ENCODE data around the gene KRTAP5-10.

DNA sequence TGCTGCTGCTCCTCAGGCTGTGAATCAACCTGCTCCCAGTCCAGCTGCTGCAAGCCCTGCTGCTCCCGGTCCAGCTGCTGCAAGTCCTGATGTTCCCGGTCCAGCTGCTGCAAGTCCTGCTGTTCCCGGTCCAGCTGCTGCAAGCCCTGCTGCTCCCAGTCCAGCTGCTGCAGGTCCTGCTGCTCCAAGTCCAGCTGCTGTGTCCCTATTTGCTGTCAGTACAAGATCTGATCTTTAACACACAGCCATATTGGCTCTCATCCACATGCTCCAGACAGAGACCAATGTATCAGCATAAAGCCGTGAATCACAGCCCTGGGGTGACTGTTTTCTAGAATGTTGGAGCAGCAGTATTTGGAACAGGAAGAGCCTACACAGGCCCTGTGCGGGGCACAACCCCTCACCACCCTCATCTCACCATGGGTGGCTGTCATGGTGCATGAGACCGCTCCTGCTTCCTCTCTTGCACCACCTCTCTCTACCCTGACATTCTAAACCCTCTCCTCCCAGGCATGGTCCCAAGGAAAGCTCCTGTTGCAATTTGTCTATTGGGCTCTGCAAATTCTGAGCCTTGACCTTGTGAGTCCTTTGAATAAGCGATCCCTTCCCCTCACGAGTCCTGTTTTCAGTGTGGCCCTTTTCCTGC, 3.5 kb downstream of the KRTAP5-10 start:
- TF ChIP-seq, protein P1, sequence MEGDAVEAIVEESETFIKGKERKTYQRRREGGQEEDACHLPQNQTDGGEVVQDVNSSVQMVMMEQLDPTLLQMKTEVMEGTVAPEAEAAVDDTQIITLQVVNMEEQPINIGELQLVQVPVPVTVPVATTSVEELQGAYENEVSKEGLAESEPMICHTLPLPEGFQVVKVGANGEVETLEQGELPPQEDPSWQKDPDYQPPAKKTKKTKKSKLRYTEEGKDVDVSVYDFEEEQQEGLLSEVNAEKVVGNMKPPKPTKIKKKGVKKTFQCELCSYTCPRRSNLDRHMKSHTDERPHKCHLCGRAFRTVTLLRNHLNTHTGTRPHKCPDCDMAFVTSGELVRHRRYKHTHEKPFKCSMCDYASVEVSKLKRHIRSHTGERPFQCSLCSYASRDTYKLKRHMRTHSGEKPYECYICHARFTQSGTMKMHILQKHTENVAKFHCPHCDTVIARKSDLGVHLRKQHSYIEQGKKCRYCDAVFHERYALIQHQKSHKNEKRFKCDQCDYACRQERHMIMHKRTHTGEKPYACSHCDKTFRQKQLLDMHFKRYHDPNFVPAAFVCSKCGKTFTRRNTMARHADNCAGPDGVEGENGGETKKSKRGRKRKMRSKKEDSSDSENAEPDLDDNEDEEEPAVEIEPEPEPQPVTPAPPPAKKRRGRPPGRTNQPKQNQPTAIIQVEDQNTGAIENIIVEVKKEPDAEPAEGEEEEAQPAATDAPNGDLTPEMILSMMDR (IDR thresholded peaks at IDR 0.05 in 8 of 11, conservative IDR thresholded peaks at IDR 0.05 in 3 of 11) = no peak
- TF ChIP-seq POLR2A (IDR thresholded peaks at IDR 0.05) (no peak), POLR2AphosphoS5 (IDR thresholded peaks at IDR 0.05) (peak in 1 of 3 donors; percentile 30)
